GM23338 (cell line): Measurements from ENCODE around the gene C1orf21. TPM values are rescaled to one million over a fixed set of nuclear protein-coding genes. Genes with fewer than 3 reads are reported as not detected.

ENCODE experiments used
- ATAC-seq: fragments of 200-7000 bp; cut with Tn5 transposase; 3 replicates; pipeline ENCODE4 v1.9.1; 2020
- DNase-seq: peaks from one replicate; pipeline ENCODE4 v3.0.0-alpha.2; 2015; ENCODE audit warnings: low spot score
- H2AFZ ChIP-seq: fragments of 200-600 bp; sonication (generic); 2 replicates; pipeline ENCODE4 v1.8.0; 2016; ENCODE audit warnings: antibody characterized with exemption, mild to moderate bottlenecking, moderate library complexity
- H3F3A ChIP-seq: fragments of 200-600 bp; sonication (generic); replicated peaks from 2 replicates; pipeline ENCODE4 v1.8.0; 2017; ENCODE audit warnings: antibody characterized with exemption, mixed run types, low read depth
- H3K27ac ChIP-seq: fragments of 200-600 bp; sonication (generic); 2 replicates; pipeline ENCODE4 v1.6.1; 2016; ENCODE audit warnings: low read depth
- H3K27me3 ChIP-seq: fragments of 200-600 bp; sonication (generic); 2 replicates; pipeline ENCODE4 v1.8.0; 2016; ENCODE audit warnings: mild to moderate bottlenecking, mixed run types, moderate library complexity; ENCODE audit not compliant: insufficient read depth
- H3K36me3 ChIP-seq: fragments of 200-600 bp; sonication (generic); 2 replicates; pipeline ENCODE4 v1.8.0; 2016; ENCODE audit warnings: mild to moderate bottlenecking; ENCODE audit not compliant: insufficient read depth
- H3K4me1 ChIP-seq: fragments of 200-600 bp; sonication (generic); 2 replicates; pipeline ENCODE4 v1.8.0; 2016; ENCODE audit warnings: mild to moderate bottlenecking, moderate library complexity; ENCODE audit not compliant: insufficient read depth
- H3K4me2 ChIP-seq: fragments of 200-600 bp; sonication (generic); 2 replicates; pipeline ENCODE4 v1.7.1; 2017; ENCODE audit warnings: mixed run types
- H3K4me3 ChIP-seq: fragments of 200-600 bp; sonication (generic); 2 replicates; pipeline ENCODE4 v1.6.1; 2016; ENCODE audit warnings: mixed run types
- H3K79me2 ChIP-seq: fragments of 200-600 bp; sonication (generic); replicated peaks from 2 replicates; pipeline ENCODE4 v1.8.0; 2017; ENCODE audit warnings: mild to moderate bottlenecking; ENCODE audit not compliant: insufficient read depth
- H3K9me2 ChIP-seq: fragments of 200-600 bp; sonication (generic); 2 replicates; pipeline ENCODE4 v1.8.0; 2017; ENCODE audit not compliant: insufficient read depth
- H4K20me1 ChIP-seq: fragments of 200-600 bp; sonication (generic); replicated peaks from 2 replicates; pipeline ENCODE4 v1.8.0; 2017; ENCODE audit warnings: mild to moderate bottlenecking; ENCODE audit not compliant: insufficient read depth
- H3K27ac Mint-ChIP-seq: 2 replicates; pipeline ENCODE4 v1.8.0; 2020; ENCODE audit warnings: inconsistent platforms, mild to moderate bottlenecking, moderate library complexity, mixed read lengths
- H3K27me3 Mint-ChIP-seq: 3 replicates; pipeline ENCODE4 v1.8.0; 2022; ENCODE audit warnings: low read depth, mild to moderate bottlenecking, moderate library complexity, mixed read lengths, inconsistent platforms; ENCODE audit not compliant: insufficient read depth, poor library complexity
- H3K36me3 Mint-ChIP-seq: 3 replicates; pipeline ENCODE4 v1.8.0; 2021; ENCODE audit warnings: low read depth, mild to moderate bottlenecking, inconsistent platforms, moderate library complexity, mixed read lengths
- H3K4me1 Mint-ChIP-seq: 3 replicates; pipeline ENCODE4 v1.8.0; 2020; ENCODE audit warnings: mild to moderate bottlenecking, inconsistent platforms, mixed read lengths
- H3K4me3 Mint-ChIP-seq: 3 replicates; pipeline ENCODE4 v1.8.0; 2021; ENCODE audit warnings: moderate library complexity, mild to moderate bottlenecking, inconsistent platforms, mixed read lengths
- H3K9me3 Mint-ChIP-seq: 3 replicates; pipeline ENCODE4 v1.8.0; 2020; ENCODE audit warnings: moderate library complexity, mild to moderate bottlenecking, inconsistent platforms, mixed read lengths
- ETS1 ChIP-seq: IDR thresholded peaks from 2 replicates; pipeline ENCODE4 v1.6.1; 2016; ENCODE audit warnings: antibody characterized with exemption
- EZH2 ChIP-seq: fragments of 200-600 bp; sonication (generic); IDR thresholded peaks from one replicate; pipeline ENCODE4 v1.8.0; 2017; ENCODE audit warnings: antibody characterized with exemption, mild to moderate bottlenecking, low read depth; ENCODE audit not compliant: unreplicated experiment
- JUNB ChIP-seq: IDR thresholded peaks from one replicate; pipeline ENCODE4 v1.6.1; 2016; ENCODE audit warnings: antibody characterized with exemption; ENCODE audit not compliant: unreplicated experiment
- NANOG ChIP-seq: IDR thresholded peaks from 2 replicates; pipeline ENCODE4 v1.6.1; 2016; ENCODE audit warnings: antibody characterized with exemption, borderline replicate concordance
- POLR2AphosphoS5 ChIP-seq: IDR thresholded peaks from 2 replicates; pipeline ENCODE4 v1.6.1; 2016; ENCODE audit warnings: antibody characterized with exemption, low read depth
- STAT1 ChIP-seq: IDR thresholded peaks from one replicate; pipeline ENCODE4 v1.6.1; 2016; ENCODE audit warnings: antibody characterized with exemption; ENCODE audit not compliant: unreplicated experiment
- ZNF114 ChIP-seq: fragments of 250-450 bp; sonication (Bioruptor Pico); IDR thresholded peaks from 2 replicates; pipeline ENCODE4 v1.5.0; 2020; ENCODE audit warnings: mild to moderate bottlenecking, moderate library complexity
- ZNF462 ChIP-seq: fragments of 250-450 bp; sonication (Bioruptor Pico); IDR thresholded peaks from 2 replicates; pipeline ENCODE4 v1.5.0; 2020; ENCODE audit warnings: mild to moderate bottlenecking, moderate library complexity
- polyA plus RNA-seq: library from polyadenylated mRNA; unstranded; fragments of >200 nt; fragmentation: Nextera tagmentation; extraction: Ambion mirVana; gene quantifications from 2 replicates; pipeline ENCODE4 v1.2.1, GENCODE V29; 2016
- total RNA-seq: library from RNA; depleted of rRNA; stranded (reverse); fragments of >200 nt; shearing (Covaris generic); gene quantifications from 2 replicates; pipeline ENCODE4 v1.2.3, GENCODE V29; 2014

C1orf21 gene
- total and polyA plus RNA-seq, 2 experiments from 2014 or later = 28.0 to 40.4 TPM

- TF ChIP-seq ZNF462 (CRISPR knock-in tag) (no peak), EZH2 (no peak), ETS1 (no peak), STAT1 (no peak), NANOG (no peak), POLR2AphosphoS5 (no peak), ZNF114 (CRISPR knock-in tag) (no peak)
Observed at GRCh38 chr1:184616504-184616903, 229.7 kb downstream of the C1orf21 start (continued).

GRCh38 chr1:184617433-184618029, 230.7 kb downstream of the C1orf21 start:
- H3K27me3 ChIP-seq = no peaks in the 10 kb centered on the region
- no peaks in the 10 kb centered on the region for H3K79me2 ChIP-seq
- TF ChIP-seq JUNB (no peak), EZH2 (no peak), NANOG (no peak), POLR2AphosphoS5 (no peak), ETS1 (no peak), STAT1 (no peak), ZNF114 (CRISPR knock-in tag) (no peak)

More at GRCh38 chr1:184617433-184618029, 230.7 kb downstream of the C1orf21 start:
- no peak overlapping the region for H3K4me3 Mint-ChIP-seq
- no peak overlapping the region for H3K27ac Mint-ChIP-seq
- H3K4me3 ChIP-seq = no peak overlapping the region
- no peak overlapping the region for H3K27ac ChIP-seq
- no peaks in the 10 kb centered on the region for H3K9me3 Mint-ChIP-seq
- no peak overlapping the region for H3K4me2 ChIP-seq
- no peaks in the 10 kb centered on the region; the same call in 1 of the 2 replicates for H3K36me3 ChIP-seq
- H3K4me1 ChIP-seq = no peaks in the 10 kb centered on the region; the same call in 1 of the 2 replicates
- ATAC-seq (no peak), DNase-seq (no peak)
- peaks cover 3% of the 10 kb centered on the region; the same call in 2 of the 3 replicates for H3K4me1 Mint-ChIP-seq
- 0 out of 2 replicates have a peak, but pooled peaks cover 3% of the 10 kb centered on the region for H3F3A ChIP-seq
- H2AFZ ChIP-seq = no peak overlapping the region
- 0 out of 2 replicates have a peak, but pooled peaks cover 3% of the 10 kb centered on the region for H3K9me2 ChIP-seq
- no peaks in the 10 kb centered on the region; the same call in 2 of the 3 replicates for H3K36me3 Mint-ChIP-seq
- H4K20me1 ChIP-seq = no peaks in the 10 kb centered on the region
- H3K27me3 Mint-ChIP-seq = no peaks in the 10 kb centered on the region
